PC-3 (cell line): ENCODE data around the gene ATP8B3. TPM values are rescaled to one million over a fixed set of nuclear protein-coding genes. Genes with fewer than 3 reads are reported as not detected.
A peak's percentile ranks its signal among the peaks of the same experiment; 100 is the strongest.

Experiments
- ATAC-seq: fragments of 200-7000 bp; cut with Tn5 transposase; 2 replicates; pipeline ENCODE4 v1.9.1; 2020; ENCODE audit warnings: mild to moderate bottlenecking, moderate library complexity
- BruUV-seq: library from RNA; stranded (reverse); fragments of 400-500 nt; replicated peaks from 2 replicates; lab custom pipeline; 2021; lab: Mats Ljungman, UMichigan
- CTCF ChIA-PET: fragments of 300-600 bp; sonication (Branson Sonifier 250); formaldehyde crosslinking; loops from one replicate; lab custom pipeline; 2022; ENCODE audit warnings: antibody characterized with exemption; lab: Charles Lee
- POLR2A ChIA-PET: fragments of 300-600 bp; sonication (Branson Sonifier 250); formaldehyde crosslinking; loops from one replicate; lab custom pipeline; 2022; ENCODE audit warnings: antibody characterized with exemption; ENCODE audit not compliant: unreplicated experiment; lab: Charles Lee
- DNase-seq: peaks from one replicate; pipeline ENCODE4 v3.0.0-alpha.2; 2015
- H2AFZ ChIP-seq: fragments of 300-600 bp; sonication (generic); 2 replicates; pipeline ENCODE4 v1.6.0; 2016; ENCODE audit warnings: antibody characterized with exemption, low read length
- H3F3A ChIP-seq: fragments of 300-600 bp; sonication (generic); one replicate; pipeline ENCODE4 v1.6.0; 2017; ENCODE audit warnings: antibody characterized with exemption, low read length, control low read depth, mild to moderate bottlenecking; ENCODE audit not compliant: unreplicated experiment
- H3K27ac ChIP-seq: fragments of 300-600 bp; sonication (generic); 2 replicates; pipeline ENCODE4 v1.5.1; 2016; ENCODE audit warnings: mild to moderate bottlenecking, low read length
- H3K27me3 ChIP-seq: fragments of 300-600 bp; sonication (generic); 2 replicates; pipeline ENCODE4 v1.6.1; 2016; ENCODE audit warnings: low read length, mixed read lengths
- H3K36me3 ChIP-seq: fragments of 300-600 bp; sonication (generic); 2 replicates; pipeline ENCODE4 v1.6.1; 2016; ENCODE audit warnings: low read depth, mixed run types, low read length, mixed read lengths
- H3K4me1 ChIP-seq: fragments of 300-600 bp; sonication (generic); 2 replicates; pipeline ENCODE4 v1.5.1; 2016; ENCODE audit warnings: low read length; ENCODE audit not compliant: insufficient read depth
- H3K4me2 ChIP-seq: fragments of 300-600 bp; sonication (generic); 2 replicates; pipeline ENCODE4 v1.6.0; 2016; ENCODE audit warnings: low read length
- H3K4me3 ChIP-seq: fragments of 300-600 bp; sonication (generic); 2 replicates; pipeline ENCODE4 v1.5.1; 2016; ENCODE audit warnings: mild to moderate bottlenecking, low read length, mixed read lengths
- H3K79me2 ChIP-seq: fragments of 300-600 bp; sonication (generic); 2 replicates; pipeline ENCODE4 v1.6.1; 2017; ENCODE audit warnings: low read length, mixed read lengths
- H3K9ac ChIP-seq: fragments of 300-600 bp; sonication (generic); 2 replicates; pipeline ENCODE4 v1.6.0; 2016; ENCODE audit warnings: mild to moderate bottlenecking, low read length
- H3K9me2 ChIP-seq: fragments of 300-600 bp; sonication (generic); replicated peaks from 2 replicates; pipeline ENCODE4 v1.6.1; 2016; ENCODE audit warnings: mixed run types, low read length, mixed read lengths
- H3K9me3 ChIP-seq: fragments of 300-600 bp; sonication (generic); 2 replicates; pipeline ENCODE4 v1.6.1; 2016; ENCODE audit warnings: low read length, mixed read lengths
- H4K20me1 ChIP-seq: fragments of 300-600 bp; sonication (generic); 2 replicates; pipeline ENCODE4 v1.6.1; 2016; ENCODE audit warnings: low read length, mixed read lengths
- CTCF ChIP-seq: fragments of 300-600 bp; sonication (generic); conservative IDR thresholded peaks from 2 replicates; pipeline ENCODE4 v1.5.1; 2017; ENCODE audit warnings: antibody characterized with exemption, low read depth, mild to moderate bottlenecking, low read length
- EZH2 ChIP-seq: fragments of 300-600 bp; sonication (generic); IDR thresholded peaks from one replicate; pipeline ENCODE4 v1.6.1; 2017; ENCODE audit warnings: antibody characterized with exemption, mild to moderate bottlenecking, low read length; ENCODE audit not compliant: unreplicated experiment
- EZH2phosphoT487 ChIP-seq: fragments of 300-600 bp; sonication (generic); IDR thresholded peaks from 2 replicates; pipeline ENCODE4 v1.6.1; 2018; ENCODE audit warnings: mild to moderate bottlenecking, antibody characterized with exemption, low read length, borderline replicate concordance
- intact Hi-C: fragments of 100-400 bp; cut with micrococcal nuclease; formaldehyde crosslinking; loops from 2 replicates; pipeline ENCODE4 v1.9.0; 2023
- total RNA-seq: library from RNA; depleted of rRNA; stranded (reverse); fragments of >200 nt; gene quantifications from 2 replicates; pipeline ENCODE4 v1.2.3, GENCODE V29; 2014

Gene ATP8B3
- total RNA-seq, 1 experiment from 2014 or later: 4.2 TPM

- Histone ChIP-seq H3K4me1 (peaks cover 12% of the 10 kb centered on the region), H3F3A (no peaks in the 10 kb centered on the region), H3K36me3 (no peaks in the 10 kb centered on the region), H3K9me3 (no peaks in the 10 kb centered on the region), H3K4me3 (no peak overlapping the region), H3K79me2 (no peaks in the 10 kb centered on the region), H3K27ac (no peak overlapping the region), H3K27me3 (0 out of 2 replicates have a peak, but pooled peaks cover 12% of the 10 kb centered on the region), H3K4me2 (no peak overlapping the region), H2AFZ (no peak overlapping the region), H4K20me1 (no peaks in the 10 kb centered on the region), H3K9me2 (no peaks in the 10 kb centered on the region), H3K9ac (no peak overlapping the region)
- DNase-seq: no peak
- ChIA-PET POLR2A (no interaction called here), CTCF (interaction anchor here (0.6 to 0.7 kb wide), 2 partner anchors 19 to 341 kb away, joined by 3 read pairs; no protein-coding TSS in a partner anchor)
- intact Hi-C loops: no loop called here
- BruUV-seq: TSS peak; percentile 32
- no peak for TF ChIP-seq CTCF
- no peak for TF ChIP-seq EZH2
- TF ChIP-seq EZH2phosphoT487: no peak
- no peak for ATAC-seq
Measured at GRCh38 chr19:1777149-1777548, 34.9 kb downstream of the ATP8B3 start.

- intact Hi-C loops: no loop called here
- Histone ChIP-seq H3K4me3 (no peak overlapping the region), H3F3A (no peaks in the 10 kb centered on the region), H2AFZ (no peak overlapping the region), H4K20me1 (no peaks in the 10 kb centered on the region), H3K36me3 (no peaks in the 10 kb centered on the region), H3K27me3 (0 out of 2 replicates have a peak, but pooled peaks cover 12% of the 10 kb centered on the region), H3K27ac (no peak overlapping the region), H3K9ac (no peak overlapping the region), H3K4me1 (peaks cover 12% of the 10 kb centered on the region), H3K9me2 (no peaks in the 10 kb centered on the region), H3K4me2 (no peak overlapping the region), H3K79me2 (no peaks in the 10 kb centered on the region), H3K9me3 (no peaks in the 10 kb centered on the region)
- ATAC-seq (no peak), DNase-seq (no peak)
- TF ChIP-seq EZH2 (no peak), EZH2phosphoT487 (no peak), CTCF (no peak)
- BruUV-seq: no TSS peak
- POLR2A ChIA-PET: no interaction called here
- CTCF ChIA-PET: interaction anchor here (0.6 kb wide), 1 partner anchor 20 kb away, joined by 3 read pairs; no protein-coding TSS in a partner anchor
Measured at GRCh38 chr19:1776606-1777147, 35.4 kb downstream of the ATP8B3 start.

GRCh38 chr19:1775951-1776605, 36.0 kb downstream of the ATP8B3 start:
- TF ChIP-seq EZH2phosphoT487: no peak
- TF ChIP-seq CTCF: no peak
- no peak for TF ChIP-seq EZH2
- H3F3A ChIP-seq: no peaks in the 10 kb centered on the region
- intact Hi-C loops: no loop called here
- no TSS peak for BruUV-seq
- no peak for DNase-seq
- CTCF ChIA-PET: no interaction called here
- H3K9me3 ChIP-seq: 0 out of 2 replicates have a peak, but pooled peaks cover under 1% of the 10 kb centered on the region
- H3K4me2 ChIP-seq: no peak overlapping the region
- no peak overlapping the region for H3K9ac ChIP-seq
- H3K27me3 ChIP-seq: 0 out of 2 replicates have a peak, but pooled peaks cover 12% of the 10 kb centered on the region
- no peaks in the 10 kb centered on the region for H3K79me2 ChIP-seq
- POLR2A ChIA-PET: no interaction called here
- peaks cover 12% of the 10 kb centered on the region for H3K4me1 ChIP-seq
- no peak overlapping the region for H3K4me3 ChIP-seq
- no peaks in the 10 kb centered on the region for H4K20me1 ChIP-seq
- no peak overlapping the region for H2AFZ ChIP-seq
- H3K36me3 ChIP-seq: no peaks in the 10 kb centered on the region
- no peaks in the 10 kb centered on the region for H3K9me2 ChIP-seq
- no peak overlapping the region for H3K27ac ChIP-seq
- ATAC-seq: no peak
